Measurements from ENCODE around the gene ADAMTS19.

Gene ADAMTS19

GRCh38 chr5:129465776-129466344 is 5.8 kb downstream of the ADAMTS19 start:
- no peak for DNase-seq (ENCODE audit: low read depth, low spot score)

- DNase-seq (ENCODE audit: low read depth, low spot score): no peak
Observed at GRCh38 chr5:129474544-129474943, 14.4 kb downstream of the ADAMTS19 start.

- no peak for DNase-seq (ENCODE audit: low read depth, low spot score)
Observed at GRCh38 chr5:129476751-129477150, 16.7 kb downstream of the ADAMTS19 start.

DNA sequence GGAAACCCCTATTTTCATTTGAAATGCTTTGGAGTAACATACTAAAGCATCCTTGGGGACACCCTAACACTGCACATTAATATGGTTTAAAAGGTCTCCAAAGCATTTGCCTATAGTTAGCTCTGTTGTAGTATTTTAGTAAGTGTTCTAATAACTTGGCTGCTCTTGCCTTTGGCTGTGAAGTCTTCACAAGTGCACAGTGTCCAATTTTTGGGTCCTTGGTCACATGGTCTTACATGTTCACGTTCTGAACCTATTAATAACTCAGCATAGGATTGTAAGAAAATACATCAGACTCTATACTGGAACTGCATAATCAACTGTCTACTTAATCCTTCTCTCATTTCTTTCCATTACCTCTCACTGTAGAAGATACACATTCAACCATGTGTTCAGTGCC is 17.4 kb downstream of the ADAMTS19 start:
- DNase-seq (ENCODE audit: low read depth, low spot score): no peak

DNA sequence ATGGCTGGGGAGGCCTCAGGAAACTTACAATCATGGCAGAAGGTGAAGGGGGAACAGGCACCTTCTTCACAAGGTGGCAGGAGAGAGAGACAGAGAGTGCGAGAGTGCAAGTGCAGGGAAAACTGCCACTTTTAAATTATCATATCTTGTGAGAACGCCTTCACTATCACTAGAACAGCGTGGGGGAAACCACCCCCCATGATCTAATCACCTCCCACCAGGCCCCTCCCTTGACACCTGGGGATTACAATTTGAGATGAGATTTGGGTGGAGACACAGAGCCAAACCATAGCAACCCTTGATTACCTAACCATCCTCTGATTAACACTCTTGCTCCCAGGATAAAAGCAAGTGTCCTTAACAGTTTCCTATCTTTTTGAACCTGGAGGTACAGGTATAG is 21.1 kb downstream of the ADAMTS19 start:
- DNase-seq (ENCODE audit: low read depth, low spot score): no peak

GRCh38 chr5:129496421-129496820 is 36.3 kb downstream of the ADAMTS19 start:
- no peak for DNase-seq (ENCODE audit: low read depth, low spot score)

GRCh38 chr5:129496864-129497595 is 36.9 kb downstream of the ADAMTS19 start:
- no peak for DNase-seq (ENCODE audit: low read depth, low spot score)

GRCh38 chr5:129499208-129499852 is 39.2 kb downstream of the ADAMTS19 start:
- DNase-seq (ENCODE audit: low read depth, low spot score): no peak

DNA sequence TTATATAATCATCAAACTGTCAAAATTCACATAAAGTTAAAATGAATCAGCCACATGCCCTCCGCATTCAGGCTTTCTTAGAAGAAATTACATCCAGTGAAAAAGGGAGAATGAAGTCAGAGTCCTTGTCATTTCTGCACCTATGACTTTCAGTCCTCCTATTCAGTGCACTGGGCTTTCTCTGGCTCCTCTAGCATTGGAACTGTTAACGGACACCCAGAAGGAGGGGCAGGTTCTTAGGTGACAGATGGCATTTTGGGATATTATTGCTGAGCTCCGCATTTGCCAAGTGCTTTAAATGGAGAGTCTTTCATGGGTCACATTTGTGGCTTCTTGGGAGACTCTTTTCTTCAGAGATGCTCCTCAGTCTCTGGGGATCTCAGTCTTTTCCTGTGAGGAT is 40.0 kb downstream of the ADAMTS19 start:
- no peak for DNase-seq (ENCODE audit: low read depth, low spot score)

DNA sequence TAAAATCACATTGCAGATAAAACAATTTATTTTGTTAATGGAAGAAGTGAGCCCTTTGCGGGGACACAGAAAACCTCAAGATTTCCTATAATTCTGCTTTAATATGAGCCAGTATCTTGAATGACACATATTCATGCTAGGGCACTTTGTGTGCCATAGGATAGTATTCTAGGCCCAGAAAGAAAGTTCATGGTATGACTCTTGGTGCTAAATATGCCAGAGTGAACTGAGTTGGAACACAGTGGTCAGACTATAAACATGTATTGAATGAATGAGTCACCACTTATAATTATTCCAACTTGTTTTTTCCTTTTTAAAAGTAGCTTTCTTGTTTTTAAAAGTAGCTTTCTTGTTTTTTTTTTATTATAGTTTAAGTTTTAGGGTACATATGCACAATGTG is 46.0 kb downstream of the ADAMTS19 start:
- DNase-seq (ENCODE audit: low read depth, low spot score): no peak

- no peak for DNase-seq (ENCODE audit: low read depth, low spot score)
Observed at GRCh38 chr5:129506950-129507349, 46.9 kb downstream of the ADAMTS19 start.

DNA sequence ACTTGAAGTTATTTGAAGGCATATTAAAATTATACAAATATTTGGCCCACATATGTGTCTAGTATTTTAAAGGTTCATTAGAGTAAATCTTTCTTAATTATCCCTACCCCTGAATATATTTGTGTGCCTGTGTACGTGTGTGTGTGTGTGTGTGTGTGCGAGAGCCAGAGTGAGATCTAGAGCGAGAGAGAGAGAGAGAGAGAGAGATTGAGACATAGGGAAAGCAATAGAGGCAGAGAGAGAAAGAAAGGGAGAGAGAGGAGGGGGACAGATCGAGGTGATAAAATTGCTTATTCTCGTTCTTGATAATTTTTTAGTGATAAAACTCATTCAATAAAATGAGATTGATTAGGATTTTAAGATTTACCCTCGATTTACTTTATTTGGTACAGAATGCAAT is 47.4 kb downstream of the ADAMTS19 start:
- no peak for DNase-seq (ENCODE audit: low read depth, low spot score)

DNA sequence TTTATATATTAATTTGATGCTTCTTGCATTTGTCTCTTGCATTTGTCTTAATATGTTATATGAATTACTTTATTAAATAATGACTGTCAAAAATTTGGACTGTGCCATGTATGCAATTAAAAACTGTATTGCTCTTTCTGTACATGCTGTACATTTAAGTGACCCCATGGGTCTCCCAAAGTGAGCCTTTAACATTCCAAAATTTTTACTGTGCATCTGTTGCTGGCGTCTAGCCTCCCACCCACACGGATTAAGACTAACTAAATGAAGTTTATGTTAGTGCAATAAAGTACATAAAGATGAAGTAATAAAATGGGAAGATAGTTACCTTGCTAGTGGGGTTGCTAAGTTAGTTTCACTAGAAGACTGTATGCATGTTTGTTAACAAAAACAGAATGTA is 48.5 kb downstream of the ADAMTS19 start:
- DNase-seq (ENCODE audit: low read depth, low spot score): no peak

- DNase-seq (ENCODE audit: low read depth, low spot score): no peak
Observed at GRCh38 chr5:129509363-129509975, 49.4 kb downstream of the ADAMTS19 start.

DNA sequence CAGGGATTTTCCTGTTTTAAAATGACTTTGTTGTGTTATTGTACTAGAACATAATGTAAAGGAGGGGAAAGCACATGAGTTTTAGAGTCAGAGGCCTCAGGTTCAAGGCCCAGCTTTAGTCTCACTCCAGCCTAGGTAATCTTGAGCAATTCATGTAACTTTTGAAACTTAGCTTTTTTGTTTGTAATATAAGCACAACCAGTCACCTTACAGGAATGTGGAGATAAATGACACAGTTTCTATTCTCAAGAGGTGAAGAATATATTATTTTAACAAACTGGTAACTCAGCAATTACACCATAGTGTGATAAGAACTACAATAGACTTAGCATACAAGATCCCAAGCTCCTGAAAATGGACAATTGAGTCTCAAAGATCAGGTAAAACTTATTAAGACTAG is 51.2 kb downstream of the ADAMTS19 start:
- DNase-seq (ENCODE audit: low read depth, low spot score): no peak

DNA sequence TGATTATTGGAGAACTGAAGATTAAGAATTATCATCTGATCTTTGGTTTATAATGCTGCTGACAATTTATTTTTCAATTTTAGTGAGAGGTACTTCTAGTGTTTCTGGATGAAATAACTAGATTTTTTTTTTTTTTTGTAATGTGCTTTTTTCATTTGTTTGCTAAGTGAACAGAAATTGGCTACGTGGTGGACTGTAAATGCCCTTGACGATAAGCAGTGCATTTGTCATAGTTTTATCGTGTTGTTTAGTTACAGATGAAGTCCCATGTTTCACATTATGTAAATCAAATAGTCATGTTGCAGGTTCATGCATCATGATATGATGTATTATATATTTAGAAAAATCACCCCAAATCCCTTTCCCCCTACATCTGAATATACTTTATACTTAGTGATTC is 81.0 kb downstream of the ADAMTS19 start:
- no peak for DNase-seq (ENCODE audit: low read depth, low spot score)

GRCh38 chr5:129541648-129542251 is 81.7 kb downstream of the ADAMTS19 start:
- DNase-seq (ENCODE audit: low read depth, low spot score): no peak

DNA sequence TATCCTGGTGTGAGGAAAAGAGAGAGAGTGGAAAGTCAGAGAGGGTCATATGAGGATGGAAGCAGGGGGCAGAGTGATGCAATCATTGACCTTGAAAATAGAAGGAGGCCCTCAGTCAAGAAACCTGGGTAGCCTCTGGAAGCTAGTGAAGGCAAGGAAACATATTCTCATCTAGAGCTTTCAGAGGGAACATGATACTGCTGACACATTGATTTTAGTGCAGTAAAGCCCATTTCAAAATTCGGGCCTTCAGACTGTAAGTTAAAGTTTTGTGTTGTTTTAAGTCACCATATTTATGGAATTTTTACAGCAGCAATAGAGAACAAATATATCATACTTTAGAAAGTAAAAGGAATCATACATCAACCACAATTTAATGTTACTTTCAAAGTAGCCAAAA is 87.0 kb downstream of the ADAMTS19 start:
- no peak for DNase-seq (ENCODE audit: low read depth, low spot score)

DNA sequence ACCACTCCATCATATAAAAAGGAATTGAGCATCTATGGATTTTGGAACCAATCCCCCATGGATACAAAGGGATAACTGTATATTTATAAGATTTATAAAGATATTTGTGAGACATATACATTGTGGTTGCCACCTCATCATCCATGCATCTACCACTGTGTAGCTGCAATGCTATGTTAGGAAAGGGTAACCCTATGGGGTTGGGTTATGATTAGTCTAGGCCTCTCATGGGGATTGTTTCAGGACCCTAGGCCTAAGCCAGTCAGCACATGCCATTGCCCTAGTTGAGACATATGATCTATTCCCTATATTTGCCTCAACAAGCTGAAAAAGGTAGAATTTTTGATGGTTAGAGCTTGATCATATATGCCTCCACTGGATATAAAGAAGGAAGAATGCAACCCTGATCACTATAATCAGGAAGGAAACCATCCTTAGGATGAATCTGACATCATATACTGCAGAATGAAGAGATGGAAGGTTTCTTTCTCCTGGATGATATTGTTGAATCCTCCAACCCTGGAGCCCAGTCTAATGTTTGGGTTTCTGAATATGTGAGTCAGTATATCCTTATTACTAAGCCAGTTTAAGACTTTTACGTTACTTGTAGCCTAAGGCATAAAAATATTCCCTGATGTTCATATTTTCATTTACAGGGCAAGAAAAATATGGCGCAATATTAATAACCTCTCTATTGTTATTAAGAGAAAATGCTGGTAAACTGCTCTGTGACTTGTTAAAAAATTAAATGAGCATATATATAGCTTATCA is 94.2 kb downstream of the ADAMTS19 start:
- DNase-seq (ENCODE audit: low read depth, low spot score): no peak

DNA sequence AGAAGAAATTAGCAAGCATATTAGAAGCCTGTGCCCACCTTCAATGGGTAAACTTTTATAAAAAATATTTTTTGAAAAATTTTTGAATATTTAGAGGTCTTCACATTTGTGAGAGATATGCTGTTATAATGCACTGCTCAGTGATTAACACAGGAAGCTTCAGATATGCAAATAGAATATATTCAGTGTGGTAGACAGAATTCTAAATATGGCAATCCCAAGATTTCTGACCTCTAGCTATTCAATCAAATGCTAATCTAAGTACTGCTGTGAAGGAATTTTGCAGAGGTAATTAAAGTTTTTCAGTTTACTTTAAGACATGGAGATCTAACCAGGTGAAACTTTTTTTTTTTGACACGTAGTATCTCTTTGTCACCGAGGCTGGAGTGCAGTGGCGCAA is 103.5 kb downstream of the ADAMTS19 start:
- no peak for DNase-seq (ENCODE audit: low read depth, low spot score)

DNA sequence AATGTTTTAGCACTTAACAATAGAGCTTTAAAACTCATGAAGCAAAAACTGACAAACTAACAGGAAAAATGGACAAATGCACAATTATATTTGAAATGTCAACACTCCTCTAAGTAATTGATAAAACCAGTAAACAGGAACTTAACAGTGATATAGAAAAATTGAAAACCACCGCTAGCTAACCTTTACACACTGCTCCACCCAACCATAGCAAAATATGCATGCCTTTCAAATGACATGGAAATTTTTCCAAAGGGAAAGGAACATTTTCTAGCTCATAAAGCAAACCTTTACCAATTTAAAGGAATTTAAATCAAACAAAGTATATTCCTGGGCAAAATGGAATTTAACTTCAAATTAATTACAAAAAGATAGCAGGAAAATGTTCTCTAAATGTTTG is 109.2 kb downstream of the ADAMTS19 start:
- DNase-seq (ENCODE audit: low read depth, low spot score): no peak

GRCh38 chr5:129572060-129572459 is 112.0 kb downstream of the ADAMTS19 start:
- DNase-seq (ENCODE audit: low read depth, low spot score): no peak

Measured in brain pericyte (primary cell).